NCI-H345 treated with DMSO at 0.1 percent for 48 hours (cell line): ENCODE results near the gene EVI2A.
"Not testable (repeated sequence)": the region's sequence is repeated elsewhere in the genome, so short reads cannot be mapped to it uniquely, and the experiment has no call there.

ENCODE experiments used
- DNase-seq: peaks from one replicate; lab custom pipeline; 2025; ENCODE audit not compliant: unreplicated experiment; lab: John Stamatoyannopoulos, UW

EVI2A gene, protein sequence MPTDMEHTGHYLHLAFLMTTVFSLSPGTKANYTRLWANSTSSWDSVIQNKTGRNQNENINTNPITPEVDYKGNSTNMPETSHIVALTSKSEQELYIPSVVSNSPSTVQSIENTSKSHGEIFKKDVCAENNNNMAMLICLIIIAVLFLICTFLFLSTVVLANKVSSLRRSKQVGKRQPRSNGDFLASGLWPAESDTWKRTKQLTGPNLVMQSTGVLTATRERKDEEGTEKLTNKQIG

DNA sequence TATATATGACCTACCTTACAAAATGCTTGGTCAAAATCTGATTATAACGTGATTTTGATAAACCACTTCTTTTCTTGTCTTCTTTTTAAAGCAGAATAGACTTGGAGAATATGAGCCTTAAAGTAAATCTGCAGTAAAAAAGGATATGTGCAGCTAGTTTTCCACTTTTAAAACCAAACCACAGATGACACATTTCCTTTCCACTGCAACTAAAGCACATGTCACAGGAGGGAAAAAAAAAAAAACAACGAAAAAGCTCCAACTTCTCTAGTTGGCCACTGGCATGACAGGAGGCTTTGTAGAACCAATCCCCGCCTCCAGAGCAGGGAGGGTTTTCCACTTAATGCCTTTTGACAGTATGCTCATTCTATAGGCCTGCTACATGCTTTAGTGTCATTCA is at the start of gene EVI2A:
TSS of gene EVI2A (minus strand) at position 142 of the 400 bp plus-strand sequence. CDS start 2,609 bp downstream, outside the sequence.
- DNase-seq = no peak

DNA sequence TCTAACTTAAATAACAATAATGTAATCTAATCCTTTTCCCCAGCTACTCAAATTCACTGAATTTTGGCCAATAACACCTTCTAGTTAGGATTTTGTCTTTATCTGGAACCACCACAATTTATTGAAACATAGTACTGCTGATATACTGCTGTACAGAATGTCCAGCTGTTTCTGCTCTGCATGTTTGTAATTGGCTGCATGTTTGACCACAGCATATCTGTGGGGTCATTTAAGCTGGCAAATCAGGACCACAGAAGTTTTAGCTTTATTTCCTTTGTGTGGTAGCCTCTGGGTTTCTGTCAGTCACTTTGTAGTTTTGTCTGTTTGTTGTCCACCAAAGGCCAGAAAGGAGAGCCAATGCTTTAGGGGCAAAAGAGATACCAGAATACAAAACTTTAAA is 47.8 kb upstream of the EVI2A start:
- DNase-seq = no peak

- DNase-seq = no peak
These were observed 44.7 kb upstream of the EVI2A start for GRCh38 chr17:31366088-31366487.

DNA sequence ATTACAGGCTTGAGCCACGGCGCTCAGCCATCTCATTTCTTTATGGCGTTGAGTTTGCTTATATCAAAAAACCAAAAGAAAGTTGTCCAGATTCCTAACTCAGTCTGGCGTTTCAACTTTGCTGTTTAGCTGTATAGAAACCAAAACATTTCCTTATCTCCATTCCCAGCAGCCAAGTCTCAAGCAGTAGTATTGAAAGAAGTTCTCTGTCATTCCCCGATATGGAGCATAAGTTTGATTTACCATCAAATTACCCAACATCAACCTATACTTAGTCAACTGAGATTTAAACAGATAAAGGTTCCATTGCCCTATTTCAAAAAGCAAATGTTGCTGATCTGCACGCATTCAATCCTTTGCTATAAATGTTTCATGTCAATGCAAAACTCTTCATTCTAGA is 42.6 kb upstream of the EVI2A start:
- no peak for DNase-seq

DNA sequence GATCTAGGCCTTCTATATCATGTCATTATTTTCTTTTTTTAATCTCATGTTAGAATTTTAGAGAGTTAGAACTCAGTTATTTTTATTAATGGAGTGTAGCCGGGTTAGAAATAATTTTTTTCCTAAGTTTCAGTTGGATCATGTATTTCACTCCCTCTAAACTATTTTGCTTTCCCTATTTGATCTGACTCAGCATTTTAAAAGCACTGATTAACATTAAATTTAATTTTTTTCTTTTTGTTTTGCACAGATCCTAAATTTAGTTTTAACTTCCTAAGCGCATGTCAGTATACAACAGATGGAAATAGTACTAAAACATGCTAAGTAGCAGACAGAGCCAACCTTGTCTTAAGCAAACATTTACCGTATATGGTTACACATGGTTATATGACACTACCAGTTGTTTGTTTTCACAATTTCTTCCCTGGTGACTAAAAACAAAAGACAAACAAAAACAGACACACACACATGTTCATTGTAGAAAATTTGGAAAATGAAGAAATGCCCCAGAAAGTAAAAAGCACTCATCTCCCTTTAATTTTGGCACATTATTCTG is 36.5 kb upstream of the EVI2A start:
- no peak for DNase-seq

- DNase-seq = no peak
These were observed 35.7 kb upstream of the EVI2A start for GRCh38 chr17:31357091-31357490.

- no peak for DNase-seq
These were observed 34.5 kb upstream of the EVI2A start for GRCh38 chr17:31355935-31356334.

GRCh38 chr17:31349454-31349853 is 28.0 kb upstream of the EVI2A start:
- no peak for DNase-seq

DNA sequence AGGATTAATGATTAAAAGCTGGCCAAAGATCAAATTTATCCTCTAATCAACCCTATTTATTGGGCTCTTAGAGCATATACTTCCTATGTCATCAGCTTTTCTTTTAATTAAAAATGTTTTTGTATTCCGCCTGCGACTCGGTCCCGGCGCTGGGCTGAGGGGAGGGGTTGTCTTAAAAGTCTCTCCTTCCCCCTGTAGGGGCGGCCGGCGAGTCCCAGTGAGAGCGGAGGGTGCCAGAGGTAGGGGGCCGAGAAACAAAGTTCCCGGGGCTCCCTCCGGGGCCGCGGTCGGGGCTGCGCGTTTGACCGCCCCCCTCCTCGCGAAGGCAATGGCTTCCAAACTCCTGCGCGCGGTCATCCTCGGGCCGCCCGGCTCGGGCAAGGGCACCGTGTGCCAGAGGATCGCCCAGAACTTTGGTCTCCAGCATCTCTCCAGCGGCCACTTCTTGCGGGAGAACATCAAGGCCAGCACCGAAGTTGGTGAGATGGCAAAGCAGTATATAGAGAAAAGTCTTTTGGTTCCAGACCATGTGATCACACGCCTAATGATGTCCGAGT is 23.8 kb upstream of the EVI2A start:
- not testable (repeated sequence) for DNase-seq

GRCh38 chr17:31339906-31340661 is 18.7 kb upstream of the EVI2A start:
- DNase-seq = no peak

GRCh38 chr17:31329221-31329620 is 7.8 kb upstream of the EVI2A start:
- DNase-seq = no peak

DNA sequence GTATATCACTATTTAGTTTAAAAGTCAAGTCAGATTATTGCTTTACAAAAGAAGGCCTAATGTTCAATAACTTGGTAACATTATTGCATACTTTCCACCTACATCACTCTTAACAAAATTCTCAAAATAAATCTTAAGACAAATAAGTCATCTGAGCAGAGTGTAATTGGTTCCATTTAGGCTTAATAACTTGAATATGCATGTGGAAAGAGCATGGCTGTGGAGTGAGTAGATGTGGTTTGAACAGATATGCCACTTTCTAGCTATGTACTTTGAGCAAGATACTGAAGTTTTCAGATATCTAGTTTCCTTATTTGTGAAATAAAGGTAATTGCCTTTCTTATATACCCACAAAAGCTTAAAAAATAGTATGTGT is 6.7 kb upstream of the EVI2A start:
- DNase-seq = no peak

- DNase-seq = no peak
These were observed 6.2 kb upstream of the EVI2A start for GRCh38 chr17:31327534-31328159.

- no peak for DNase-seq
These were observed 2.1 kb upstream of the EVI2A start for GRCh38 chr17:31323551-31323950.

GRCh38 chr17:31321966-31322365 is 544 bp upstream of the EVI2A start:
- DNase-seq = no peak

DNA sequence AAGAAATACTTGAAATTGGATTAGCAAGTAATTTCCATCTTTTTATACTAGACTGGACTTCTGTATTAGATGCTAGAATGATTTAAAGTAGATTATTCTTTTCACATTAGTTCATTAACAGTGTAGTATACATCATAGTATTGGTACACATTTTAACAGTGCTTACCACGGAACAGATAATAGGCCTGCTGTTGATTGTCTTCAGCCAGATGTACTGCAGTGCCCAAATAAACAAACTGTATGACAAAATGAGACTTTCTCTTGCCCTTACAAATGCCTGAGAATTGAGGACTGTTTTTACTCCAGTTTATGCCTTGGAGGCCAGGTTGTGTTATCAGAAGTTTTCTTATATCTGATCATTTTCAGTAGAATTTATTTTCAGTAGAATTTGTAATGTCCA is 631 bp downstream of the EVI2A start:
- no peak for DNase-seq

DNA sequence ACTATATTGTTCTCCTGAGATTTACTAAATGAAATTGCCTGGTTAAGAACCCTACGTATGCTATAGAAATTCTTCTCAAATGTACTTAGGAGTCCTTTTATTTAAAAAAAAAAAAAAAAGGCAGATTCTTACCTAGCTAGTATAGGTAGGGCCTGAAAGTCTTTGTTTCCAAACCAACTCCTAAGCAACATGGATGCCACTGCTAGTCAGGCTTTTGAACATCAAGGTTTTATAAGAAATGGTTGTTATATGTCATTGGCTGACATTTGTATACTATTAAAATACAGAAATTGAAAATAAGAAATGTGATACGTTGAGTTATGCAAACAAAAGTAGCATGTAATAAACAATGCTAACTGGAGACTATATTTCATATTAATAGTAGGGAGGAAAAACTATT is 1.2 kb downstream of the EVI2A start:
- DNase-seq = no peak

DNA sequence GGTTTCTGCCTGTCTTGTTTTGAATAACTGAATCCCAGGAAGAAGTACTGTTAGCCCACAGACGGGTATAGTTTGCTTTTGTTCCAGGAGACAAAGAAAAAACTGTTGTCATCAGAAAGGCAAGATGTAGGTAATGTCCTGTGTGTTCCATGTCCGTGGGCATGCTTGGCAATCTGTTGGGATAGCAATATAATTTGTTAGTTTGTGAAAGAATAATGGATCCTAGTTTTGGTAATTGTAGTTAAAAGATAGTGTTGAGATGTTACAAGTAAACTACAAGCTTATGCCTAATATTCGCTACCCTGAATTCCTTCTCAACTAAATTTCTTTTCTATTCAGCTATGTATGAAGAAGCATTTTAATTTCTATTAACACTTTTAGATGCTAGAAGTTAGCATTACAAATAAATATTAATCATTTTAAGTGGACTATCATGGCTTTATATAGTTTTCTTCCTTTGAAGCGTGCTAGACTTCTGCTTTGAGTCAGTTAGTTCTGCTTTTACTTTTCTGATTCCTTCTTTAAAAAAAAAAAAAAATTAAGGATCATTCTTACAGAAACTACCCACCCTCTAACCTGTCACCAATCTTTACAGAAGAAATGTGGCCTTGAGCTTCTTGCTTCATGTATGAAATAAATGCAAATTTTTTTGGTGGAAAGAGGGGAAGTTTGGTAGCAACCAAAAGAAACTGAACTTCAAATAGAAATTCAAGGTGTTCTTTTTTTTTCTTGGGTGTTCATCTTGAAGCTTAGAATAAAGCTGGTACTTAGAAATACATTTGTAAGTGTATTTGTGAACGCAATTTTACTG is 2.4 kb downstream of the EVI2A start:
- DNase-seq = no peak

DNA sequence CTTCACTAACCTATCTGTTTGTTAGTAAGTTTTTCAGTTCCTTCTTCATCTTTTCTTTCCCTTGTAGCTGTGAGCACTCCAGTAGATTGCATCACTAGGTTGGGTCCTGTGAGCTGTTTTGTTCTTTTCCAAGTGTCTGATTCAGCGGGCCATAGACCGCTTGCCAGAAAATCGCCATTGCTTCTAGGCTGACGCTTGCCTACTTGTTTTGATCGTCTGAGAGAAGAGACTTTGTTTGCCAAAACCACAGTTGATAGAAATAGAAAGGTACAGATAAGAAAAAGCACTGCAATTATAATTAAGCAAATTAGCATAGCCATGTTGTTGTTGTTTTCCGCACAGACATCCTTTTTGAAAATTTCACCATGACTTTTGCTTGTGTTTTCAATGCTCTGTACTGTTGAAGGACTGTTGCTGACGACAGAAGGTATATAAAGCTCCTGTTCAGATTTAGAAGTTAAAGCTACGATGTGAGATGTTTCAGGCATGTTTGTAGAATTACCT is 3.1 kb downstream of the EVI2A start:
- DNase-seq = no peak

DNA sequence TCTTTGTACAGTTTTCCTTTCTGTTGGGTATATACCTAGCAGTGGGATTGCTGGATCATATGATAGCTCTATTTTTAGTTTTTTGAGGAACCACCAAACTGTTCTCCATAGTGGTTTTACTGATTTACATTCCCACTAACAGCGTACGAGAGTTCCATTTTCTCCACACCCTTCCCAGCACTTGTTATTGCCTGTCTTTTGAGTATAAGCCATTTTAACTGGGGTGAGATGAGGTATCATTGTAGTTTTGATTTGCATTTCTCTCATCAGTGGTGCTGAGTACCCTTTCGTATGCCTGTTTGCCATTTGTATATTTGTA is 6.7 kb downstream of the EVI2A start:
- DNase-seq = no peak
